SK-N-SH (cell line): ENCODE data around the gene HS2ST1. TPM values are rescaled to one million over a fixed set of nuclear protein-coding genes. Genes with fewer than 3 reads are reported as not detected.

Experiments used
- CTCF ChIA-PET: fragments of 300-600, 350-600 bp; formaldehyde crosslinking; extraction: SDS; loops from one replicate; lab custom pipeline; 2021; lab: Yijun Ruan, JAX
- POLR2A ChIA-PET: fragments of 350-600 bp; sonication (Branson Sonifier 250); formaldehyde crosslinking; extraction: SDS; loops from one replicate; lab custom pipeline; 2020; ENCODE audit warnings: antibody characterized with exemption, inconsistent platforms; lab: Yijun Ruan, JAX
- DNase-seq: peaks from one replicate; pipeline ENCODE4 v3.0.0; 2012
- H2AFZ ChIP-seq: fragments of 200-600 bp; sonication (generic); 2 replicates; pipeline ENCODE4 v1.8.1; 2016; ENCODE audit warnings: antibody characterized with exemption, mild to moderate bottlenecking, low read depth
- H3F3A ChIP-seq: fragments of 200-600 bp; sonication (generic); replicated peaks from 2 replicates; pipeline ENCODE3; 2016; ENCODE audit warnings: antibody characterized with exemption, mild to moderate bottlenecking; ENCODE audit not compliant: insufficient read depth
- H3K27ac ChIP-seq, 2 experiments: fragments of 200-500 bp in 1 of 2; fragments of 200-600 bp in 1 of 2; sonication (Bioruptor generic) in 1 of 2; sonication (generic), shearing (Covaris generic) in 1 of 2; 2 replicates each; pipeline versions ENCODE4 v1.5.1 to v1.6.1; 2014 to 2016; ENCODE audit warnings: low read depth in 2 of 2, inconsistent platforms in 1 of 2, low read length in 1 of 2, mild to moderate bottlenecking in 1 of 2, mixed read lengths in 1 of 2
- H3K27me3 ChIP-seq: fragments of 200-600 bp; sonication (generic), shearing (Covaris generic); 2 replicates; pipeline ENCODE4 v1.6.1; 2016; ENCODE audit warnings: mixed run types; ENCODE audit not compliant: insufficient read depth
- H3K36me3 ChIP-seq, 2 experiments: fragments of 200-500 bp in 1 of 2; fragments of 200-600 bp in 1 of 2; sonication (Bioruptor generic) in 1 of 2; sonication (generic) in 1 of 2; replicated peaks in 1 of 2; 2 replicates each; pipeline versions ENCODE3 to v1.5.1; 2014 to 2016; ENCODE audit warnings: low read length in 1 of 2, mild to moderate bottlenecking in 1 of 2; ENCODE audit not compliant: insufficient read depth in 2 of 2, control insufficient read depth in 1 of 2
- H3K4me1 ChIP-seq, 2 experiments: fragments of 200-500 bp in 1 of 2; fragments of 200-600 bp in 1 of 2; sonication (Bioruptor generic) in 1 of 2; sonication (generic), shearing (Covaris generic) in 1 of 2; 2 replicates each; pipeline versions ENCODE4 v1.5.1 to v1.6.1; 2014 to 2016; ENCODE audit warnings: low read depth in 1 of 2, low read length in 1 of 2, mixed run types in 1 of 2; ENCODE audit not compliant: insufficient read depth in 2 of 2, control insufficient read depth in 1 of 2
- H3K4me2 ChIP-seq: fragments of 200-600 bp; sonication (generic), shearing (Covaris generic); 2 replicates; pipeline ENCODE4 v1.6.1; 2017; ENCODE audit warnings: mixed run types
- H3K4me3 ChIP-seq, 2 experiments: fragments of 200-500 bp in 1 of 2; fragments of 200-600 bp in 1 of 2; sonication (Bioruptor generic) in 1 of 2; sonication (generic), shearing (Covaris generic) in 1 of 2; 2 replicates each; pipeline versions ENCODE4 v1.5.1 to v1.8.1; 2014 to 2016; ENCODE audit warnings: low read depth in 2 of 2, inconsistent platforms in 1 of 2, low read length in 1 of 2, mild to moderate bottlenecking in 1 of 2, mixed read lengths in 1 of 2, moderate library complexity in 1 of 2
- H3K79me2 ChIP-seq: fragments of 200-600 bp; sonication (generic); 2 replicates; pipeline ENCODE4 v1.8.1; 2017; ENCODE audit warnings: mild to moderate bottlenecking; ENCODE audit not compliant: insufficient read depth
- H3K9ac ChIP-seq: fragments of 200-600 bp; sonication (generic); 2 replicates; pipeline ENCODE4 v1.6.1; 2017; ENCODE audit warnings: mixed run types
- H3K9me2 ChIP-seq: fragments of 200-600 bp; sonication (generic); 2 replicates; pipeline ENCODE4 v1.6.1; 2017; ENCODE audit warnings: mixed run types
- H3K9me3 ChIP-seq: fragments of 200-600 bp; sonication (generic); 2 replicates; pipeline ENCODE4 v1.6.1; 2017; ENCODE audit warnings: mixed run types, mild to moderate bottlenecking, moderate library complexity
- H4K20me1 ChIP-seq: fragments of 200-600 bp; sonication (generic); 2 replicates; pipeline ENCODE4 v1.6.1; 2017; ENCODE audit warnings: mild to moderate bottlenecking, mixed run types; ENCODE audit not compliant: insufficient read depth
- CHD2 ChIP-seq: fragments of 150-350 bp; IDR thresholded peaks from 2 replicates; pipeline ENCODE4 v1.6.1; 2018; ENCODE audit warnings: low read length; ENCODE audit not compliant: partially characterized antibody
- CTCF ChIP-seq: fragments of 200-600 bp; sonication (generic); IDR thresholded peaks from 2 replicates; pipeline ENCODE4 v1.6.1; 2017; ENCODE audit warnings: antibody characterized with exemption, mild to moderate bottlenecking, moderate library complexity
- ELF1 ChIP-seq: IDR thresholded peaks from 2 replicates; pipeline ENCODE4 v1.4.0; 2012
- EP300 ChIP-seq, 2 experiments: IDR thresholded peaks; 2 replicates each; pipeline versions ENCODE4 v1.4.0 to v1.6.1; 2012; ENCODE audit warnings: borderline replicate concordance in 1 of 2, low read depth in 1 of 2, low read length in 1 of 2
- FOSL2 ChIP-seq: IDR thresholded peaks from 2 replicates; pipeline ENCODE4 v1.4.0; 2012; ENCODE audit warnings: low read depth, mild to moderate bottlenecking, moderate library complexity, borderline replicate concordance
- MXI1 ChIP-seq: IDR thresholded peaks from 2 replicates; pipeline ENCODE4 v1.6.1; 2012; ENCODE audit warnings: mild to moderate bottlenecking, low read depth, low read length, improper control_type of control experiment
- NFIC ChIP-seq: IDR thresholded peaks from 2 replicates; pipeline ENCODE4 v1.4.0; 2012; ENCODE audit warnings: borderline replicate concordance
- RCOR1 ChIP-seq: fragments of 150-350 bp; IDR thresholded peaks from 2 replicates; pipeline ENCODE4 v1.6.1; 2017; ENCODE audit warnings: antibody characterized with exemption, low read length
- RXRA ChIP-seq: IDR thresholded peaks from 2 replicates; pipeline ENCODE4 v1.4.0; 2012; ENCODE audit warnings: low read depth, mild to moderate bottlenecking, borderline replicate concordance
- SIN3A ChIP-seq: IDR thresholded peaks from 2 replicates; pipeline ENCODE4 v1.6.1; 2012; ENCODE audit warnings: low read depth, mild to moderate bottlenecking, low read length, moderate library complexity, borderline replicate concordance
- SMC3 ChIP-seq: IDR thresholded peaks from 2 replicates; pipeline ENCODE4 v1.6.1; 2012; ENCODE audit warnings: low read depth, low read length, improper control_type of control experiment
- TAF1 ChIP-seq: IDR thresholded peaks from 2 replicates; pipeline ENCODE4 v1.6.1; 2012; ENCODE audit warnings: low read depth, mild to moderate bottlenecking, low read length, moderate library complexity, borderline replicate concordance
- TCF12 ChIP-seq: IDR thresholded peaks from 2 replicates; pipeline ENCODE4 v1.4.0; 2012
- TEAD4 ChIP-seq: IDR thresholded peaks from 2 replicates; pipeline ENCODE4 v1.4.0; 2012; ENCODE audit warnings: mild to moderate bottlenecking, borderline replicate concordance; ENCODE audit not compliant: insufficient read depth
- USF1 ChIP-seq: IDR thresholded peaks from 2 replicates; pipeline ENCODE4 v1.4.0; 2012; ENCODE audit warnings: low read depth, borderline replicate concordance
- YY1 ChIP-seq: IDR thresholded peaks from 2 replicates; pipeline ENCODE4 v1.4.0; 2012; ENCODE audit warnings: low read depth, mild to moderate bottlenecking
- WGBS: methylation state at CpG from one replicate; pipeline ENCODE4 v1.1.6; 2017; ENCODE audit warnings: low lambda C conversion rate; 5-methylcytosine and 5-hydroxymethylcytosine counted together
- polyA plus RNA-seq, 3 experiments: library from polyadenylated mRNA; depleted of rRNA; stranded (reverse); fragments of >200 nt; gene quantifications; 2 replicates each; pipeline ENCODE4 v1.2.3, GENCODE V29; 2012
- TF ChIP-seq, protein P1 (sequence below): IDR thresholded peaks from 2 replicates; pipeline ENCODE4 v1.4.0; 2012; ENCODE audit warnings: low read depth
- TF ChIP-seq, protein P2 (sequence below): fragments of 150-350 bp; IDR thresholded peaks from 2 replicates; pipeline ENCODE4 v1.6.1; 2017; ENCODE audit warnings: antibody characterized with exemption, low read length, low read depth, borderline replicate concordance

The HS2ST1 gene
- polyA plus RNA-seq, 1 of the 3 experiments (the other 2 are of a cell fraction) = 16.6 TPM

GRCh38 chr1:87126886-87127505 lies 212.6 kb downstream of the HS2ST1 start:
- H3F3A ChIP-seq = no peaks in the 10 kb centered on the region
- no peaks in the 10 kb centered on the region for H3K36me3 ChIP-seq
- no peak overlapping the region for H2AFZ ChIP-seq
- H3K9me3 ChIP-seq = no peaks in the 10 kb centered on the region
- no peak for TF ChIP-seq CHD2
- TF ChIP-seq YY1 = no peak
- TF ChIP-seq TAF1 = no peak
- no peak for TF ChIP-seq MXI1
- no peak for TF ChIP-seq CTCF
- TF ChIP-seq, protein P1, sequence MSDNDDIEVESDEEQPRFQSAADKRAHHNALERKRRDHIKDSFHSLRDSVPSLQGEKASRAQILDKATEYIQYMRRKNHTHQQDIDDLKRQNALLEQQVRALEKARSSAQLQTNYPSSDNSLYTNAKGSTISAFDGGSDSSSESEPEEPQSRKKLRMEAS = no peak
- no peak for TF ChIP-seq SMC3
- no peak for TF ChIP-seq USF1
- TF ChIP-seq FOSL2 = no peak
- TF ChIP-seq NFIC = no peak
- no peak for TF ChIP-seq RCOR1
- TF ChIP-seq TCF12 = no peak
- H3K27me3 ChIP-seq = no peaks in the 10 kb centered on the region
- H3K79me2 ChIP-seq = no peaks in the 10 kb centered on the region
- H3K4me1 ChIP-seq = no peaks in the 10 kb centered on the region; a peak in 1 of 4 replicates
- WGBS = 78% methylated on average over 6 of the region's 6 CpGs
- DNase-seq = no peak
- no peak overlapping the region for H3K4me3 ChIP-seq
- POLR2A ChIA-PET = no interaction called here
- H4K20me1 ChIP-seq = no peaks in the 10 kb centered on the region
- H3K9me2 ChIP-seq = no peaks in the 10 kb centered on the region
- no peak overlapping the region for H3K4me2 ChIP-seq
- no peak overlapping the region for H3K9ac ChIP-seq
- H3K27ac ChIP-seq = no peak overlapping the region
- CTCF ChIA-PET = no interaction called here

- H3K4me2 ChIP-seq = no peak overlapping the region
- ChIA-PET CTCF (interaction anchor here (0.9 kb wide), 1 partner anchor 824 kb away, joined by 3 read pairs; no protein-coding TSS in a partner anchor), POLR2A (no interaction called here)
- H3K79me2 ChIP-seq = no peaks in the 10 kb centered on the region
- WGBS = 94% methylated on average over 3 of the region's 3 CpGs
- no peaks in the 10 kb centered on the region for H3K9me3 ChIP-seq
- no peak for DNase-seq
- H3K4me1 ChIP-seq = no peaks in the 10 kb centered on the region; a peak in 1 of 4 replicates
- H2AFZ ChIP-seq = no peak overlapping the region
- H3F3A ChIP-seq = no peaks in the 10 kb centered on the region
- H3K4me3 ChIP-seq = no peak overlapping the region
- H4K20me1 ChIP-seq = no peaks in the 10 kb centered on the region
- no peak overlapping the region for H3K9ac ChIP-seq
- H3K36me3 ChIP-seq = no peaks in the 10 kb centered on the region
- no peak overlapping the region for H3K27ac ChIP-seq
- H3K9me2 ChIP-seq = no peaks in the 10 kb centered on the region
- H3K27me3 ChIP-seq = no peaks in the 10 kb centered on the region
- TF ChIP-seq, protein P1 = no peak
- TF ChIP-seq MXI1 (no peak), CTCF (no peak), ELF1 (no peak), FOSL2 (no peak), TEAD4 (no peak), TAF1 (no peak), EP300 (IDR thresholded peaks at IDR 0.05; ENCODE audit: borderline replicate concordance in 1 of 2, low read depth in 1 of 2, low read length in 1 of 2) (no peak), SIN3A (no peak), RXRA (no peak)
- TF ChIP-seq, protein P2, sequence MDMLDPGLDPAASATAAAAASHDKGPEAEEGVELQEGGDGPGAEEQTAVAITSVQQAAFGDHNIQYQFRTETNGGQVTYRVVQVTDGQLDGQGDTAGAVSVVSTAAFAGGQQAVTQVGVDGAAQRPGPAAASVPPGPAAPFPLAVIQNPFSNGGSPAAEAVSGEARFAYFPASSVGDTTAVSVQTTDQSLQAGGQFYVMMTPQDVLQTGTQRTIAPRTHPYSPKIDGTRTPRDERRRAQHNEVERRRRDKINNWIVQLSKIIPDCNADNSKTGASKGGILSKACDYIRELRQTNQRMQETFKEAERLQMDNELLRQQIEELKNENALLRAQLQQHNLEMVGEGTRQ = no peak
Observed at GRCh38 chr1:87127581-87127980, 213.1 kb downstream of the HS2ST1 start.
